K562 (cell line): ENCODE results near the gene KNSTRN. TPM values are rescaled to one million over a fixed set of nuclear protein-coding genes. Genes with fewer than 3 reads are reported as not detected.

Source experiments
- ATAC-seq: fragments of 200-7000 bp; cut with Tn5 transposase; 3 replicates; pipeline ENCODE4 v1.9.1; 2020; ENCODE audit warnings: moderate library complexity
- BruUV-seq: library from RNA; stranded (reverse); fragments of 400-500 nt; replicated peaks from 2 replicates; lab custom pipeline; 2021; lab: Mats Ljungman, UMichigan
- CTCF ChIA-PET: fragments of 300-600 bp; formaldehyde crosslinking; extraction: SDS; loops from one replicate; lab custom pipeline; 2021; ENCODE audit warnings: low intra/inter-chr PET ratio; lab: Yijun Ruan, JAX
- POLR2A ChIA-PET: fragments of 300-600, 350-650 bp; sonication (Branson Sonifier 250); formaldehyde crosslinking; extraction: SDS; loops from one replicate; lab custom pipeline; 2021; ENCODE audit warnings: antibody characterized with exemption, inconsistent platforms; lab: Yijun Ruan, JAX
- DNase-seq, 4 experiments: peaks; one replicate each; pipeline versions ENCODE4 v3.0.0 to v3.0.0-alpha.2; 2011 to 2018; ENCODE audit warnings: low spot score in 3 of 4, mixed read lengths in 3 of 4; ENCODE audit errors: extremely low read depth in 1 of 4
- FAIRE-seq: peaks from 2 replicates; lab custom pipeline; 2011; peaks lifted over from hg19 to GRCh38; lab: Jason Lieb, UNC
- H2AFZ ChIP-seq: 2 replicates; pipeline ENCODE4 v1.6.0; 2011; ENCODE audit warnings: low read depth, low read length, control low read depth, inconsistent platforms
- H3K27ac ChIP-seq: fragments of 200-600 bp; 3 replicates; pipeline ENCODE4 v1.8.0; 2011; ENCODE audit warnings: low read depth, mild to moderate bottlenecking, control low read depth, inconsistent platforms, low read length, moderate library complexity, mixed read lengths; ENCODE audit errors: extremely low read depth
- H3K27me3 ChIP-seq, 2 experiments: fragments of 300-600 bp in 1 of 2; 2 replicates in 1 of 2; 3 replicates in 1 of 2; pipeline versions ENCODE4 v1.6.0 to v1.8.0; 2011; ENCODE audit warnings: inconsistent platforms in 2 of 2, low read length in 2 of 2, mild to moderate bottlenecking in 1 of 2, mixed read lengths in 1 of 2, moderate library complexity in 1 of 2; ENCODE audit not compliant: control insufficient read depth in 2 of 2, insufficient read depth in 2 of 2
- H3K36me3 ChIP-seq: fragments of 300-600 bp; 3 replicates; pipeline ENCODE4 v1.8.0; 2011; ENCODE audit warnings: mild to moderate bottlenecking, low read length, inconsistent platforms; ENCODE audit not compliant: control insufficient read depth, insufficient read depth
- H3K4me1 ChIP-seq, 2 experiments: fragments of 200-600 bp in 1 of 2; replicated peaks in 1 of 2; 2 replicates in 1 of 2; 3 replicates in 1 of 2; pipeline versions ENCODE4 v1.5.1 to v1.8.0; 2011; ENCODE audit warnings: inconsistent platforms in 2 of 2, low read length in 2 of 2, mild to moderate bottlenecking in 1 of 2, mixed read lengths in 1 of 2, moderate library complexity in 1 of 2; ENCODE audit not compliant: control insufficient read depth in 2 of 2, insufficient read depth in 2 of 2
- H3K4me2 ChIP-seq: 2 replicates; pipeline ENCODE4 v1.6.1; 2011; ENCODE audit warnings: low read length, control low read depth, inconsistent platforms, mixed read lengths; ENCODE audit not compliant: insufficient read depth
- H3K4me3 ChIP-seq: fragments of 200-600 bp; sonication (generic), shearing (Covaris generic); 2 replicates; pipeline ENCODE4 v1.5.1; 2016; ENCODE audit warnings: control low read depth, inconsistent platforms
- H3K79me2 ChIP-seq: fragments of 200-600 bp; 3 replicates; pipeline ENCODE4 v1.8.0; 2011; ENCODE audit warnings: low read length, inconsistent platforms; ENCODE audit not compliant: control insufficient read depth, insufficient read depth
- H3K9ac ChIP-seq, 2 experiments: 2 replicates each; pipeline versions ENCODE4 v1.6.0 to v1.6.1; 2011; ENCODE audit warnings: low read depth in 2 of 2, low read length in 2 of 2, control low read depth in 1 of 2, inconsistent platforms in 1 of 2, mild to moderate bottlenecking in 1 of 2, mixed read lengths in 1 of 2; ENCODE audit not compliant: insufficient read depth in 1 of 2
- H3K9me1 ChIP-seq: one replicate; pipeline ENCODE4 v1.6.0; 2011; ENCODE audit warnings: inconsistent platforms, mild to moderate bottlenecking, low read length, moderate library complexity; ENCODE audit not compliant: control insufficient read depth, insufficient read depth
- H3K9me3 ChIP-seq: replicated peaks from 2 replicates; pipeline ENCODE4 v1.5.1; 2011; ENCODE audit warnings: low read depth, low read length, inconsistent platforms; ENCODE audit not compliant: control insufficient read depth, insufficient read depth
- H4K20me1 ChIP-seq: replicated peaks from 2 replicates; pipeline ENCODE4 v1.6.1; 2011; ENCODE audit warnings: low read length, inconsistent platforms, mixed read lengths; ENCODE audit not compliant: control insufficient read depth, insufficient read depth
- EP400 ChIP-seq: fragments of 450-650 bp; IDR thresholded peaks from 2 replicates; pipeline ENCODE4 v1.6.1; 2017; ENCODE audit warnings: antibody characterized with exemption, mild to moderate bottlenecking, moderate library complexity
- GATAD2B ChIP-seq: fragments of 450-650 bp; IDR thresholded peaks from 2 replicates; pipeline ENCODE4 v1.6.1; 2017; ENCODE audit warnings: mild to moderate bottlenecking, borderline replicate concordance
- SIX5 ChIP-seq, 2 experiments: IDR thresholded peaks; 2 replicates each; pipeline ENCODE4 v1.6.1; 2011; ENCODE audit warnings: low read length in 2 of 2, borderline replicate concordance in 1 of 2, low read depth in 1 of 2, mild to moderate bottlenecking in 1 of 2, moderate library complexity in 1 of 2; ENCODE audit not compliant: insufficient read depth in 1 of 2
- SNIP1 ChIP-seq: fragments of 450-650 bp; IDR thresholded peaks from 2 replicates; pipeline ENCODE4 v1.7.1; 2017; ENCODE audit warnings: low read depth, mild to moderate bottlenecking
- WGBS: fragments of 100-300 bp; shearing (Covaris generic); methylation state at CpG from one replicate; pipeline ENCODE4 v1.1.6; 2016; ENCODE audit warnings: low coverage, mixed read lengths; ENCODE audit not compliant: insufficient coverage; ENCODE audit errors: missing lambda C conversion rate; 5-methylcytosine and 5-hydroxymethylcytosine counted together
- in situ Hi-C: fragments of 300-500 bp; cut with MboI; formaldehyde crosslinking; loops from 4 replicates; pipeline ENCODE4 v1.15.0; 2018; ENCODE audit warnings: inconsistent platforms, mixed read lengths
- intact Hi-C: fragments of 100-400 bp; cut with micrococcal nuclease; formaldehyde crosslinking; loops from 2 replicates; pipeline ENCODE4 v1.14.2; 2022
- polyA plus RNA-seq, 8 experiments: library from polyadenylated mRNA; depleted of rRNA in 4 of 8; stranded (reverse) in 5 of 8; unstranded in 3 of 8; fragments of >200 nt; fragmentation: Nextera tagmentation in 2 of 8; fragmentation: Illumina TruSeq in 1 of 8; extraction: Ambion mirVana in 2 of 8; extraction: Trizol in 1 of 8; gene quantifications; 2 replicates each; pipeline versions ENCODE4 v1.2.1 to v1.2.3, GENCODE V29; 2011 to 2014; ENCODE audit warnings: inconsistent platforms in 1 of 8, missing spikeins in 1 of 8
- total RNA-seq, 7 experiments: library from RNA; depleted of rRNA in 6 of 7; stranded (reverse); fragments of >200 nt in 6 of 7; fragmentation: Illumina TruSeq in 2 of 7; extraction: Trizol in 2 of 7; gene quantifications; 2 replicates each; pipeline versions ENCODE4 v1.2.1 to v1.2.3, GENCODE V29; 2011 to 2021; ENCODE audit warnings: low replicate concordance in 1 of 7
- TF ChIP-seq, protein P1 (sequence below): sonication (generic); formaldehyde crosslinking; IDR thresholded peaks from 2 replicates; pipeline ENCODE4 v1.8.0; 2022; ENCODE audit warnings: mild to moderate bottlenecking, missing genetic modification reagents
- TF ChIP-seq, protein P2 (sequence below): sonication (generic); formaldehyde crosslinking; IDR thresholded peaks from 2 replicates; pipeline ENCODE4 v1.8.0; 2022; ENCODE audit warnings: mild to moderate bottlenecking, missing genetic modification reagents
- TF ChIP-seq, protein P3 (sequence below): fragments of 250-450 bp; sonication (Bioruptor Pico); IDR thresholded peaks from 2 replicates; pipeline ENCODE4 v1.5.0; 2020; ENCODE audit warnings: mild to moderate bottlenecking

Gene KNSTRN
- total and polyA plus RNA-seq, 9 of the 15 experiments (the other 6 are each of a cell fraction or from before 2014, with no cell fraction given), result 48.7 to 88.2 (median 66.3) TPM

DNA sequence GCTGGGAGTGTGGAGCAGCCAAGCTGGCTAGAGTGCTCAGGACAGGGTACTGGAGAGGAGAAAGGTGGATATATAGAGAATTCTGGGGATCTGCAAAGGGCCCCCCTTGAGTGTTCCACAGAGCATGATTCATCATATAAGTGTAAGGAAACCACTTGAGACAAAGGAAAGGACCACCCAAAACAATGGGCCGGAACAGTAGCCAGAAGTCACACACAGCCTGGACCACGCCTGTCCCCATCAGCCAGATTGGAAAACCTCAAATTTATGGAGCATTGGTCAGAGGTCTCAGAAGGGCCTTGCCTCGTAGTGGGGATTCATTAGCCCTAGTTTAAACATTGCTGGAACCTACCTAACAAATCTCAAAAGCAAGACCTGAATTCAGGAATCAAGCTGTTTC, 4.9 kb upstream of the KNSTRN start (continued):
- TF ChIP-seq GATAD2B (no peak), SNIP1 (no peak)
- TF ChIP-seq, all 486 proteins: peak for 0

DNA sequence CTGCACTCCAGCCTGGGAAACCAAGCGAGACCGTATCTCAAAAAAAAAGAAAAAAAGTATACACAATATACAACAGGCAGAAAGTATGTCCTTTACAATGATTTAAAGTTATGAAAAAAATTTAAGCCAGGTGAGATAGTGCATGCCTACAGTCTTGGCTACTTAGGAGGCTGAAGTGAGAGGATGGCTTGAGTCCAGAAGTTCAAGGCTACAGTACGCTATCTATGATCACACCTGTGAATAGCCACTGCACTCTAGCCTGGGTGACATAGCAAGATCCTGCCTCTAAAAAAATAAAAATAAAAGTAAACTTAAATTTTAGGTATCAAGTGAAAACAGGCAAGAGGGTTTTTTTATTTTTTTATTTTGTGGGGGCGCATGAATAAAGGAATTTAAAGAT, 3.1 kb upstream of the KNSTRN start:
- no peak overlapping the region for H3K9ac ChIP-seq
- H3K36me3 ChIP-seq, result peaks cover 2% of the 10 kb centered on the region; the same call in 1 of the 3 replicates
- no peaks in the 10 kb centered on the region for H3K27me3 ChIP-seq
- no peaks in the 10 kb centered on the region for H4K20me1 ChIP-seq
- BruUV-seq, result no TSS peak
- intact Hi-C loops (no loop called here), in situ Hi-C loops (no loop called here)
- H3K4me2 ChIP-seq, result peak overlapping the region; percentile 40
- H3K4me1 ChIP-seq, result peaks cover 19 to 29% of the 10 kb centered on the region in 2 experiments; a peak in 4 of 5 replicates
- POLR2A ChIA-PET, result interaction anchor here (0.6 to 1.7 kb wide), 4 partner anchors 10 to 999 kb away, joined by 3 to 6 read pairs (median 4); no protein-coding TSS in a partner anchor
- peak; percentile 84 for FAIRE-seq
- H3K9me1 ChIP-seq, result peaks cover 2% of the 10 kb centered on the region
- CTCF ChIA-PET, result no interaction called here
- H3K79me2 ChIP-seq, result peaks cover 17% of the 10 kb centered on the region
- WGBS, result 41% methylated on average over 4 of the region's 4 CpGs
- ATAC-seq, result peak; percentile 61
- no peak overlapping the region; the same call in 2 of the 3 replicates for H3K27ac ChIP-seq
- DNase-seq, result peak in 1 of 4 experiments; percentile 73
- H3K4me3 ChIP-seq, result no peak overlapping the region
- H2AFZ ChIP-seq, result peak overlapping the region; percentile 56
- no peaks in the 10 kb centered on the region for H3K9me3 ChIP-seq
- no peak for TF ChIP-seq SIX5 (IDR thresholded peaks at IDR 0.05; ENCODE audit: borderline replicate concordance in 1 of 2, insufficient read depth in 1 of 2, low read depth in 1 of 2, low read length in 2 of 2)
- no peak for TF ChIP-seq EP400
- TF ChIP-seq, protein P1, sequence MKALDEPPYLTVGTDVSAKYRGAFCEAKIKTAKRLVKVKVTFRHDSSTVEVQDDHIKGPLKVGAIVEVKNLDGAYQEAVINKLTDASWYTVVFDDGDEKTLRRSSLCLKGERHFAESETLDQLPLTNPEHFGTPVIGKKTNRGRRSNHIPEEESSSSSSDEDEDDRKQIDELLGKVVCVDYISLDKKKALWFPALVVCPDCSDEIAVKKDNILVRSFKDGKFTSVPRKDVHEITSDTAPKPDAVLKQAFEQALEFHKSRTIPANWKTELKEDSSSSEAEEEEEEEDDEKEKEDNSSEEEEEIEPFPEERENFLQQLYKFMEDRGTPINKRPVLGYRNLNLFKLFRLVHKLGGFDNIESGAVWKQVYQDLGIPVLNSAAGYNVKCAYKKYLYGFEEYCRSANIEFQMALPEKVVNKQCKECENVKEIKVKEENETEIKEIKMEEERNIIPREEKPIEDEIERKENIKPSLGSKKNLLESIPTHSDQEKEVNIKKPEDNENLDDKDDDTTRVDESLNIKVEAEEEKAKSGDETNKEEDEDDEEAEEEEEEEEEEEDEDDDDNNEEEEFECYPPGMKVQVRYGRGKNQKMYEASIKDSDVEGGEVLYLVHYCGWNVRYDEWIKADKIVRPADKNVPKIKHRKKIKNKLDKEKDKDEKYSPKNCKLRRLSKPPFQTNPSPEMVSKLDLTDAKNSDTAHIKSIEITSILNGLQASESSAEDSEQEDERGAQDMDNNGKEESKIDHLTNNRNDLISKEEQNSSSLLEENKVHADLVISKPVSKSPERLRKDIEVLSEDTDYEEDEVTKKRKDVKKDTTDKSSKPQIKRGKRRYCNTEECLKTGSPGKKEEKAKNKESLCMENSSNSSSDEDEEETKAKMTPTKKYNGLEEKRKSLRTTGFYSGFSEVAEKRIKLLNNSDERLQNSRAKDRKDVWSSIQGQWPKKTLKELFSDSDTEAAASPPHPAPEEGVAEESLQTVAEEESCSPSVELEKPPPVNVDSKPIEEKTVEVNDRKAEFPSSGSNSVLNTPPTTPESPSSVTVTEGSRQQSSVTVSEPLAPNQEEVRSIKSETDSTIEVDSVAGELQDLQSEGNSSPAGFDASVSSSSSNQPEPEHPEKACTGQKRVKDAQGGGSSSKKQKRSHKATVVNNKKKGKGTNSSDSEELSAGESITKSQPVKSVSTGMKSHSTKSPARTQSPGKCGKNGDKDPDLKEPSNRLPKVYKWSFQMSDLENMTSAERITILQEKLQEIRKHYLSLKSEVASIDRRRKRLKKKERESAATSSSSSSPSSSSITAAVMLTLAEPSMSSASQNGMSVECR (CRISPR knock-in tag), result no peak
- TF ChIP-seq, protein P2, sequence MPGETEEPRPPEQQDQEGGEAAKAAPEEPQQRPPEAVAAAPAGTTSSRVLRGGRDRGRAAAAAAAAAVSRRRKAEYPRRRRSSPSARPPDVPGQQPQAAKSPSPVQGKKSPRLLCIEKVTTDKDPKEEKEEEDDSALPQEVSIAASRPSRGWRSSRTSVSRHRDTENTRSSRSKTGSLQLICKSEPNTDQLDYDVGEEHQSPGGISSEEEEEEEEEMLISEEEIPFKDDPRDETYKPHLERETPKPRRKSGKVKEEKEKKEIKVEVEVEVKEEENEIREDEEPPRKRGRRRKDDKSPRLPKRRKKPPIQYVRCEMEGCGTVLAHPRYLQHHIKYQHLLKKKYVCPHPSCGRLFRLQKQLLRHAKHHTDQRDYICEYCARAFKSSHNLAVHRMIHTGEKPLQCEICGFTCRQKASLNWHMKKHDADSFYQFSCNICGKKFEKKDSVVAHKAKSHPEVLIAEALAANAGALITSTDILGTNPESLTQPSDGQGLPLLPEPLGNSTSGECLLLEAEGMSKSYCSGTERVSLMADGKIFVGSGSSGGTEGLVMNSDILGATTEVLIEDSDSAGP, result no peak
- TF ChIP-seq, protein P3, sequence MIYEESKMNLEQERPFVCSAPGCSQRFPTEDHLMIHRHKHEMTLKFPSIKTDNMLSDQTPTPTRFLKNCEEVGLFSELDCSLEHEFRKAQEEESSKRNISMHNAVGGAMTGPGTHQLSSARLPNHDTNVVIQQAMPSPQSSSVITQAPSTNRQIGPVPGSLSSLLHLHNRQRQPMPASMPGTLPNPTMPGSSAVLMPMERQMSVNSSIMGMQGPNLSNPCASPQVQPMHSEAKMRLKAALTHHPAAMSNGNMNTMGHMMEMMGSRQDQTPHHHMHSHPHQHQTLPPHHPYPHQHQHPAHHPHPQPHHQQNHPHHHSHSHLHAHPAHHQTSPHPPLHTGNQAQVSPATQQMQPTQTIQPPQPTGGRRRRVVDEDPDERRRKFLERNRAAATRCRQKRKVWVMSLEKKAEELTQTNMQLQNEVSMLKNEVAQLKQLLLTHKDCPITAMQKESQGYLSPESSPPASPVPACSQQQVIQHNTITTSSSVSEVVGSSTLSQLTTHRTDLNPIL, result no peak
